WTC11 (cell line): ENCODE data around the gene RNF150. TPM values are rescaled to one million over a fixed set of nuclear protein-coding genes. Genes with fewer than 3 reads are reported as not detected.

Experiments
- ATAC-seq: fragments of 200-7000 bp; cut with Tn5 transposase; 2 replicates; pipeline ENCODE4 v1.10.0; 2021; ENCODE audit warnings: mild to moderate bottlenecking, moderate library complexity
- CTCF ChIA-PET: fragments of 300-600 bp; sonication (Branson Sonifier 250); formaldehyde crosslinking; loops from one replicate; lab custom pipeline; 2021; ENCODE audit warnings: antibody characterized with exemption; lab: Charles Lee
- POLR2A ChIA-PET: fragments of 350-600 bp; sonication (Branson Sonifier 250); formaldehyde crosslinking; loops from one replicate; lab custom pipeline; 2021; ENCODE audit warnings: antibody characterized with exemption; lab: Charles Lee
- DNase-seq: peaks from one replicate; pipeline ENCODE4 v3.0.0; 2021; ENCODE audit warnings: low spot score
- H3K27ac Mint-ChIP-seq: 2 replicates; pipeline ENCODE4 v1.8.0; 2021; ENCODE audit warnings: mixed read lengths
- H3K27me3 Mint-ChIP-seq: 2 replicates; pipeline ENCODE4 v1.8.0; 2021; ENCODE audit warnings: low read depth, mild to moderate bottlenecking, moderate library complexity, mixed read lengths
- H3K36me3 Mint-ChIP-seq: 2 replicates; pipeline ENCODE4 v1.8.0; 2021; ENCODE audit warnings: mixed read lengths
- H3K4me1 Mint-ChIP-seq: 2 replicates; pipeline ENCODE4 v1.8.0; 2022; ENCODE audit warnings: mixed read lengths
- H3K4me3 Mint-ChIP-seq: 2 replicates; pipeline ENCODE4 v1.8.0; 2021; ENCODE audit warnings: mild to moderate bottlenecking, moderate library complexity, mixed read lengths
- H3K9me3 Mint-ChIP-seq: 2 replicates; pipeline ENCODE4 v1.8.0; 2021; ENCODE audit warnings: mixed read lengths
- CBFB ChIP-seq: sonication (generic); formaldehyde crosslinking; IDR thresholded peaks from 2 replicates; pipeline ENCODE4 v1.8.1; 2022; ENCODE audit warnings: mild to moderate bottlenecking, low read depth, missing genetic modification reagents
- CREM ChIP-seq: sonication (generic); formaldehyde crosslinking; IDR thresholded peaks from 2 replicates; pipeline ENCODE4 v1.8.1; 2022; ENCODE audit warnings: mild to moderate bottlenecking, missing genetic modification reagents, moderate library complexity
- E2F1 ChIP-seq: sonication (generic); formaldehyde crosslinking; IDR thresholded peaks from 2 replicates; pipeline ENCODE4 v1.8.0; 2022; ENCODE audit warnings: mild to moderate bottlenecking, missing genetic modification reagents
- E2F5 ChIP-seq: sonication (generic); formaldehyde crosslinking; IDR thresholded peaks from 2 replicates; pipeline ENCODE4 v1.8.1; 2022; ENCODE audit warnings: mild to moderate bottlenecking, moderate library complexity, missing genetic modification reagents
- ELF4 ChIP-seq: sonication (generic); formaldehyde crosslinking; IDR thresholded peaks from 2 replicates; pipeline ENCODE4 v1.8.1; 2022; ENCODE audit warnings: low read depth, mild to moderate bottlenecking, moderate library complexity, missing genetic modification reagents
- FOXK1 ChIP-seq: sonication (generic); formaldehyde crosslinking; IDR thresholded peaks from 2 replicates; pipeline ENCODE4 v1.8.0; 2022; ENCODE audit warnings: mild to moderate bottlenecking, moderate library complexity, missing genetic modification reagents
- IRF1 ChIP-seq: sonication (generic); formaldehyde crosslinking; IDR thresholded peaks from 2 replicates; pipeline ENCODE4 v1.8.0; 2023; ENCODE audit warnings: missing genetic modification reagents
- STAT6 ChIP-seq: sonication (generic); formaldehyde crosslinking; conservative IDR thresholded peaks from 2 replicates; pipeline ENCODE4 v1.8.1; 2023; ENCODE audit warnings: mild to moderate bottlenecking, low read depth, missing genetic modification reagents, moderate library complexity
- TEAD1 ChIP-seq: sonication (generic); formaldehyde crosslinking; IDR thresholded peaks from 2 replicates; pipeline ENCODE4 v1.8.0; 2022; ENCODE audit warnings: mild to moderate bottlenecking, missing genetic modification reagents
- TEAD4 ChIP-seq: sonication (generic); formaldehyde crosslinking; IDR thresholded peaks from 2 replicates; pipeline ENCODE4 v1.8.0; 2022; ENCODE audit warnings: mild to moderate bottlenecking, missing genetic modification reagents
- ZNF423 ChIP-seq: fragments of 250-450 bp; sonication (Bioruptor Pico); IDR thresholded peaks from 2 replicates; pipeline ENCODE4 v2.1.2; 2022; ENCODE audit warnings: mild to moderate bottlenecking, moderate library complexity
- total RNA-seq: library from RNA; stranded (reverse); gene quantifications from 3 replicates; pipeline ENCODE4 v1.2.3, GENCODE V29; 2021
- TF ChIP-seq, protein P1 (sequence below): fragments of 250-450 bp; sonication (Bioruptor Pico); IDR thresholded peaks from 2 replicates; pipeline ENCODE4 v2.1.2; 2022; ENCODE audit warnings: mild to moderate bottlenecking, moderate library complexity
- TF ChIP-seq, protein P2 (sequence below): sonication (generic); formaldehyde crosslinking; IDR thresholded peaks from 2 replicates; pipeline ENCODE4 v1.8.1; 2022; ENCODE audit warnings: mild to moderate bottlenecking, missing genetic modification reagents, moderate library complexity, borderline replicate concordance
- TF ChIP-seq, protein P3 (sequence below): sonication (generic); formaldehyde crosslinking; conservative IDR thresholded peaks from 2 replicates; pipeline ENCODE4 v1.8.1; 2022; ENCODE audit warnings: mild to moderate bottlenecking, missing genetic modification reagents
- TF ChIP-seq, protein P4 (sequence below): fragments of 250-450 bp; sonication (Bioruptor Pico); IDR thresholded peaks from 2 replicates; pipeline ENCODE4 v1.9.0; 2021; ENCODE audit warnings: mild to moderate bottlenecking
- TF ChIP-seq, protein P5 (sequence below): sonication (generic); formaldehyde crosslinking; IDR thresholded peaks from 2 replicates; pipeline ENCODE4 v1.8.1; 2023; ENCODE audit warnings: mild to moderate bottlenecking, missing genetic modification reagents, moderate library complexity

Gene RNF150
- total RNA-seq, 1 experiment from 2014 or later, result 5.9 TPM

DNA sequence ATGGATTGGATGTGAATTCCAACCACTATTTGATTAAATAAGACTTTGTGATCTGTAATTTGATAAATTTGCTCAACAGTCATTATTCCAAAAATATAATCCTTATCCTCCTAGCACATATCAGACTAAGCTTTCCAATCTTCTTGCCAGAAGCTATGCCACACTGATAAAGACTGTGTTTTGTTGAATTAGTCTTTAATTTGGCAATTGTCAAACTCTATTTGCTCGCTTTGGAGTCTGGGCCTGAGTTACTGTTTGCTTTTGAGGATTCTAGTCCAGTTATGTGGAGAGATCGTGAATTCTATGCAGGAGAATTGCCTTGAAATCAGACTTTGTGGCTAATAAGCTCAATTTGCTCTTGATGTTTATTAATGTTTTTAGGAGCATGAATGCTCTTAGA is 10.9 kb upstream of the RNF150 start:
- Mint-ChIP-seq H3K9me3 (peaks cover 4% of the 10 kb centered on the region), H3K27ac (no peak overlapping the region), H3K36me3 (no peaks in the 10 kb centered on the region), H3K4me1 (no peaks in the 10 kb centered on the region), H3K27me3 (no peaks in the 10 kb centered on the region), H3K4me3 (no peak overlapping the region)
- ChIA-PET CTCF (no interaction called here), POLR2A (no interaction called here)
- ATAC-seq, result no peak
- DNase-seq, result no peak
- TF ChIP-seq, protein P1, sequence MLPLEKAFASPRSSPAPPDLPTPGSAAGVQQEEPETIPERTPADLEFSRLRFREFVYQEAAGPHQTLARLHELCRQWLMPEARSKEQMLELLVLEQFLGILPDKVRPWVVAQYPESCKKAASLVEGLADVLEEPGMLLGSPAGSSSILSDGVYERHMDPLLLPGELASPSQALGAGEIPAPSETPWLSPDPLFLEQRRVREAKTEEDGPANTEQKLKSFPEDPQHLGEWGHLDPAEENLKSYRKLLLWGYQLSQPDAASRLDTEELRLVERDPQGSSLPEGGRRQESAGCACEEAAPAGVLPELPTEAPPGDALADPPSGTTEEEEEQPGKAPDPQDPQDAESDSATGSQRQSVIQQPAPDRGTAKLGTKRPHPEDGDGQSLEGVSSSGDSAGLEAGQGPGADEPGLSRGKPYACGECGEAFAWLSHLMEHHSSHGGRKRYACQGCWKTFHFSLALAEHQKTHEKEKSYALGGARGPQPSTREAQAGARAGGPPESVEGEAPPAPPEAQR (CRISPR knock-in tag), result no peak
- no peak for TF ChIP-seq E2F1 (CRISPR knock-in tag)
- TF ChIP-seq, protein P2, sequence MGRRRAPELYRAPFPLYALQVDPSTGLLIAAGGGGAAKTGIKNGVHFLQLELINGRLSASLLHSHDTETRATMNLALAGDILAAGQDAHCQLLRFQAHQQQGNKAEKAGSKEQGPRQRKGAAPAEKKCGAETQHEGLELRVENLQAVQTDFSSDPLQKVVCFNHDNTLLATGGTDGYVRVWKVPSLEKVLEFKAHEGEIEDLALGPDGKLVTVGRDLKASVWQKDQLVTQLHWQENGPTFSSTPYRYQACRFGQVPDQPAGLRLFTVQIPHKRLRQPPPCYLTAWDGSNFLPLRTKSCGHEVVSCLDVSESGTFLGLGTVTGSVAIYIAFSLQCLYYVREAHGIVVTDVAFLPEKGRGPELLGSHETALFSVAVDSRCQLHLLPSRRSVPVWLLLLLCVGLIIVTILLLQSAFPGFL (CRISPR knock-in tag), result no peak
- TF ChIP-seq CBFB (CRISPR knock-in tag), result no peak
- TF ChIP-seq, all 79 proteins: peak for 0

- H3K4me3 Mint-ChIP-seq, result no peak overlapping the region
- peaks cover 4% of the 10 kb centered on the region for H3K9me3 Mint-ChIP-seq
- ATAC-seq (no peak), DNase-seq (no peak)
- TF ChIP-seq IRF1 (no peak), STAT6 (CRISPR knock-in tag) (no peak), TEAD1 (CRISPR knock-in tag) (no peak), TEAD4 (CRISPR knock-in tag) (no peak), CBFB (CRISPR knock-in tag) (no peak), E2F5 (CRISPR knock-in tag) (no peak)
- no peaks in the 10 kb centered on the region for H3K4me1 Mint-ChIP-seq
- no peaks in the 10 kb centered on the region for H3K36me3 Mint-ChIP-seq
- H3K27me3 Mint-ChIP-seq, result no peaks in the 10 kb centered on the region
- ChIA-PET CTCF (no interaction called here), POLR2A (no interaction called here)
- no peak overlapping the region for H3K27ac Mint-ChIP-seq
Measured at GRCh38 chr4:141142423-141142822, 9.2 kb upstream of the RNF150 start.

GRCh38 chr4:141140391-141141200 is 7.3 kb upstream of the RNF150 start:
- Mint-ChIP-seq H3K4me1 (no peaks in the 10 kb centered on the region), H3K27ac (no peak overlapping the region), H3K9me3 (no peaks in the 10 kb centered on the region), H3K4me3 (no peak overlapping the region), H3K27me3 (peaks cover 5% of the 10 kb centered on the region), H3K36me3 (no peaks in the 10 kb centered on the region)
- DNase-seq, result no peak
- ATAC-seq, result no peak
- POLR2A ChIA-PET, result no interaction called here
- CTCF ChIA-PET, result interaction anchor here (0.5 kb wide), 1 partner anchor 16 kb away, joined by 4 read pairs; no protein-coding TSS in a partner anchor
- TF ChIP-seq TEAD1 (CRISPR knock-in tag) (no peak), FOXK1 (CRISPR knock-in tag) (no peak), ZNF423 (CRISPR knock-in tag) (no peak), CREM (CRISPR knock-in tag) (no peak), ELF4 (CRISPR knock-in tag) (no peak), STAT6 (CRISPR knock-in tag) (no peak)
- TF ChIP-seq, protein P3, sequence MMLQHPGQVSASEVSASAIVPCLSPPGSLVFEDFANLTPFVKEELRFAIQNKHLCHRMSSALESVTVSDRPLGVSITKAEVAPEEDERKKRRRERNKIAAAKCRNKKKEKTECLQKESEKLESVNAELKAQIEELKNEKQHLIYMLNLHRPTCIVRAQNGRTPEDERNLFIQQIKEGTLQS, result no peak
- TF ChIP-seq, protein P4, sequence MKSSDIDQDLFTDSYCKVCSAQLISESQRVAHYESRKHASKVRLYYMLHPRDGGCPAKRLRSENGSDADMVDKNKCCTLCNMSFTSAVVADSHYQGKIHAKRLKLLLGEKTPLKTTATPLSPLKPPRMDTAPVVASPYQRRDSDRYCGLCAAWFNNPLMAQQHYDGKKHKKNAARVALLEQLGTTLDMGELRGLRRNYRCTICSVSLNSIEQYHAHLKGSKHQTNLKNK (CRISPR knock-in tag), result no peak
- TF ChIP-seq, protein P5, sequence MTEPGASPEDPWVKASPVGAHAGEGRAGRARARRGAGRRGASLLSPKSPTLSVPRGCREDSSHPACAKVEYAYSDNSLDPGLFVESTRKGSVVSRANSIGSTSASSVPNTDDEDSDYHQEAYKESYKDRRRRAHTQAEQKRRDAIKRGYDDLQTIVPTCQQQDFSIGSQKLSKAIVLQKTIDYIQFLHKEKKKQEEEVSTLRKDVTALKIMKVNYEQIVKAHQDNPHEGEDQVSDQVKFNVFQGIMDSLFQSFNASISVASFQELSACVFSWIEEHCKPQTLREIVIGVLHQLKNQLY (CRISPR knock-in tag), result no peak
